B cell (primary cell): ENCODE results near the gene RC3H2.

Experiments
- EZH2 ChIP-seq: IDR thresholded peaks from 2 replicates; pipeline ENCODE4 v1.6.1; 2012; ENCODE audit warnings: borderline replicate concordance, low read depth, mild to moderate bottlenecking, moderate library complexity, low read length; ENCODE audit not compliant: insufficient read depth, poor library complexity, severe bottlenecking
- TF ChIP-seq, protein P1 (sequence below): fragments of 200-600 bp; IDR thresholded peaks from one replicate; pipeline ENCODE4 v1.8.0; 2022; ENCODE audit warnings: antibody characterized with exemption, mild to moderate bottlenecking

DNA sequence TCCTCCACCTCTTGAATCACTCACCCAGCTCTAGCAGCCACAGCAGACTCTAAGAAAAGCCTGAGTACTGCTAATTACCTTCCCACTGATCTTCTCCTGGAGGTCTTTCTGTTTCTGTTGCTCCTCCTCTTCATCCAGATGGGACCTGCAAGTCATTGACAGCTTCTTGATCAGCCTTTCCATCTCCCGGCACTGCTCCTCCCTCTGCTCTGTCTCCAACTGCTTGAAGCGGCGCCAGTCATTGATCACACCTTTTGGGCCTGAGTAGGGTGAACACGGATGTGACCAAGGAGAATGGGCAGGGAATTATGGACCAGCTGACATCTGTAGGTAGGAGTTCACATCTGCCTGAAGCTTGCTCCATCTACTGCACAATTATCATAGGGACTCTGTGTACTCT is 82.2 kb downstream of the RC3H2 start:
- TF ChIP-seq, protein P1, sequence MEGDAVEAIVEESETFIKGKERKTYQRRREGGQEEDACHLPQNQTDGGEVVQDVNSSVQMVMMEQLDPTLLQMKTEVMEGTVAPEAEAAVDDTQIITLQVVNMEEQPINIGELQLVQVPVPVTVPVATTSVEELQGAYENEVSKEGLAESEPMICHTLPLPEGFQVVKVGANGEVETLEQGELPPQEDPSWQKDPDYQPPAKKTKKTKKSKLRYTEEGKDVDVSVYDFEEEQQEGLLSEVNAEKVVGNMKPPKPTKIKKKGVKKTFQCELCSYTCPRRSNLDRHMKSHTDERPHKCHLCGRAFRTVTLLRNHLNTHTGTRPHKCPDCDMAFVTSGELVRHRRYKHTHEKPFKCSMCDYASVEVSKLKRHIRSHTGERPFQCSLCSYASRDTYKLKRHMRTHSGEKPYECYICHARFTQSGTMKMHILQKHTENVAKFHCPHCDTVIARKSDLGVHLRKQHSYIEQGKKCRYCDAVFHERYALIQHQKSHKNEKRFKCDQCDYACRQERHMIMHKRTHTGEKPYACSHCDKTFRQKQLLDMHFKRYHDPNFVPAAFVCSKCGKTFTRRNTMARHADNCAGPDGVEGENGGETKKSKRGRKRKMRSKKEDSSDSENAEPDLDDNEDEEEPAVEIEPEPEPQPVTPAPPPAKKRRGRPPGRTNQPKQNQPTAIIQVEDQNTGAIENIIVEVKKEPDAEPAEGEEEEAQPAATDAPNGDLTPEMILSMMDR, result no peak
- no peak for TF ChIP-seq EZH2
